NCI-H345 treated with DMSO at 0.1 percent for 48 hours (cell line): ENCODE data around the gene SFSWAP.
"Not testable (repeated sequence)": the region's sequence is repeated elsewhere in the genome, so short reads cannot be mapped to it uniquely, and the experiment has no call there.

ENCODE experiments used
- DNase-seq: peaks from one replicate; lab custom pipeline; 2025; ENCODE audit not compliant: unreplicated experiment; lab: John Stamatoyannopoulos, UW

Gene SFSWAP

GRCh38 chr12:131735153-131735456 is 24.2 kb downstream of the SFSWAP start:
- DNase-seq, result no peak

GRCh38 chr12:131735476-131736445 is 24.9 kb downstream of the SFSWAP start:
- no peak for DNase-seq

GRCh38 chr12:131736446-131737149 is 25.7 kb downstream of the SFSWAP start:
- no peak for DNase-seq

GRCh38 chr12:131737150-131737827 is 26.4 kb downstream of the SFSWAP start:
- DNase-seq, result no peak

GRCh38 chr12:131738196-131738595 is 27.3 kb downstream of the SFSWAP start:
- DNase-seq, result no peak

GRCh38 chr12:131740626-131741025 is 29.7 kb downstream of the SFSWAP start:
- no peak for DNase-seq

- DNase-seq, result not testable (repeated sequence)
These were observed 31.9 kb downstream of the SFSWAP start for GRCh38 chr12:131742761-131743160.

- not testable (repeated sequence) for DNase-seq
These were observed 32.5 kb downstream of the SFSWAP start for GRCh38 chr12:131743410-131743809.

- DNase-seq, result not testable (repeated sequence)
These were observed 33.0 kb downstream of the SFSWAP start for GRCh38 chr12:131743880-131744279.

- DNase-seq, result not testable (repeated sequence)
These were observed 33.8 kb downstream of the SFSWAP start for GRCh38 chr12:131744675-131745074.

GRCh38 chr12:131745706-131746105 is 34.8 kb downstream of the SFSWAP start:
- DNase-seq, result no peak

GRCh38 chr12:131747276-131748177 is 36.6 kb downstream of the SFSWAP start:
- DNase-seq, result no peak

GRCh38 chr12:131749618-131750315 is 38.9 kb downstream of the SFSWAP start:
- DNase-seq, result no peak

- DNase-seq, result no peak
These were observed 40.4 kb downstream of the SFSWAP start for GRCh38 chr12:131751335-131751734.

GRCh38 chr12:131752451-131752850 is 41.6 kb downstream of the SFSWAP start:
- no peak for DNase-seq

GRCh38 chr12:131753005-131753404 is 42.1 kb downstream of the SFSWAP start:
- no peak for DNase-seq

- no peak for DNase-seq
These were observed 42.9 kb downstream of the SFSWAP start for GRCh38 chr12:131753757-131754156.

- no peak for DNase-seq
These were observed 43.3 kb downstream of the SFSWAP start for GRCh38 chr12:131754184-131754583.

- peak; percentile 99 for DNase-seq
These were observed 44.6 kb downstream of the SFSWAP start for GRCh38 chr12:131755305-131756113.
